Thyroid gland (tissue), 4 donors: ENCODE data around the gene ZBTB25. TPM values are rescaled to one million over a fixed set of nuclear protein-coding genes. Genes with fewer than 3 reads are reported as not detected.

Source experiments
- DNase-seq, 2 donors: peaks; one replicate each; pipeline ENCODE4 v3.0.0-alpha.2; 2019
- H3K27ac ChIP-seq, 3 donors: fragments of 200-600 bp; sonication (generic); 1 replicate in 2 of 3; 2 replicates in 1 of 3; pipeline ENCODE4 v1.5.1; 2016 to 2019; ENCODE audit warnings: mild to moderate bottlenecking in 1 of 3, moderate library complexity in 1 of 3
- H3K27me3 ChIP-seq: fragments of 200-600 bp; sonication (generic); one replicate; pipeline ENCODE4 v1.5.1; 2019
- H3K36me3 ChIP-seq, 2 donors: fragments of 200-600 bp; sonication (generic); one replicate each; pipeline ENCODE4 v1.5.1; 2016 to 2019
- H3K4me1 ChIP-seq, 2 donors: fragments of 200-600 bp; sonication (generic); one replicate each; pipeline ENCODE4 v1.5.1; 2017 to 2019
- H3K4me3 ChIP-seq, 3 donors: fragments of 200-600 bp; sonication (generic); replicated peaks in 1 of 3; 1 replicate in 2 of 3; 2 replicates in 1 of 3; pipeline ENCODE4 v1.5.1; 2016; ENCODE audit warnings: mild to moderate bottlenecking in 1 of 3
- H3K9me3 ChIP-seq: fragments of 200-600 bp; sonication (generic); one replicate; pipeline ENCODE4 v1.5.1; 2017
- CTCF ChIP-seq, 6 experiments: fragments of 200-600 bp in 3 of 6; fragments of 450-650 bp in 3 of 6; sonication (generic) in 3 of 6; IDR thresholded peaks; one replicate each; pipeline ENCODE4 v1.5.1; 2016 to 2019; ENCODE audit warnings: antibody characterized with exemption in 6 of 6, mild to moderate bottlenecking in 2 of 6, inconsistent platforms in 1 of 6, moderate library complexity in 1 of 6
- POLR2A ChIP-seq, 2 donors: fragments of 450-650 bp; IDR thresholded peaks; one replicate each; pipeline ENCODE4 v1.6.1; 2017; ENCODE audit warnings: antibody characterized with exemption in 2 of 2, mild to moderate bottlenecking in 2 of 2, moderate library complexity in 1 of 2
- WGBS, 2 donors: methylation state at CpG; one replicate each; pipeline ENCODE4 v1.1.5; 2017; 5-methylcytosine and 5-hydroxymethylcytosine counted together
- intact Hi-C: fragments of 100-400 bp; cut with DNase I; formaldehyde crosslinking; loops from one replicate; pipeline ENCODE4 v1.15.1; 2023
- total RNA-seq, 4 donors: library from RNA; depleted of rRNA; stranded (reverse); fragments of >200 nt; gene quantifications; one replicate each; pipeline ENCODE4 v1.2.3, GENCODE V29; 2016

Gene ZBTB25
- total RNA-seq, 4 donors from 2014 or later = 15.9 to 23.0 (median 17.7) TPM

- no peaks in the 10 kb centered on the region for H3K36me3 ChIP-seq
- no peak for DNase-seq
- intact Hi-C loops = no loop called here
- no peak for TF ChIP-seq POLR2A (IDR thresholded peaks at IDR 0.05)
- no peak for TF ChIP-seq CTCF (IDR thresholded peaks at IDR 0.05)
- H3K27ac ChIP-seq = peak overlapping the region in 1 of 3 donors; percentile 30
- peaks cover 39 to 46% of the 10 kb centered on the region in 2 donors for H3K4me1 ChIP-seq
- H3K9me3 ChIP-seq = no peaks in the 10 kb centered on the region
- H3K4me3 ChIP-seq = no peak overlapping the region
- no peaks in the 10 kb centered on the region for H3K27me3 ChIP-seq
These were observed 8.4 kb downstream of the ZBTB25 start for GRCh38 chr14:64495252-64495651.

- Histone ChIP-seq H3K27me3 (no peaks in the 10 kb centered on the region), H3K4me1 (peaks cover 30 to 36% of the 10 kb centered on the region in 2 donors), H3K27ac (peak overlapping the region in 1 of 3 donors; percentile 12), H3K4me3 (no peak overlapping the region), H3K36me3 (peaks cover 4 to 10% of the 10 kb centered on the region in 2 donors), H3K9me3 (no peaks in the 10 kb centered on the region)
- TF ChIP-seq POLR2A (IDR thresholded peaks at IDR 0.05) = no peak
- TF ChIP-seq CTCF (IDR thresholded peaks at IDR 0.05) = no peak
- intact Hi-C loops = no loop called here
- WGBS, 2 donors = 83 to 87% methylated on average over 3 of the region's 3 CpGs
- DNase-seq = no peak
These were observed 10.2 kb downstream of the ZBTB25 start for GRCh38 chr14:64493455-64493854.

- no peak for TF ChIP-seq POLR2A (IDR thresholded peaks at IDR 0.05)
- TF ChIP-seq CTCF (IDR thresholded peaks at IDR 0.05) = no peak
- no peak for DNase-seq
- peaks cover 16 to 27% of the 10 kb centered on the region in 2 donors for H3K36me3 ChIP-seq
- 87 to 96% methylated on average over 2 of the region's 2 CpGs for WGBS, 2 donors
- H3K9me3 ChIP-seq = no peaks in the 10 kb centered on the region
- no peak overlapping the region for H3K27ac ChIP-seq
- no peaks in the 10 kb centered on the region for H3K27me3 ChIP-seq
- H3K4me3 ChIP-seq = no peak overlapping the region
- intact Hi-C loops = no loop called here
- H3K4me1 ChIP-seq = peaks cover 18 to 19% of the 10 kb centered on the region in 2 donors
These were observed 12.0 kb downstream of the ZBTB25 start for GRCh38 chr14:64491637-64492036.

GRCh38 chr14:64488590-64489099 lies 15.0 kb downstream of the ZBTB25 start:
- Histone ChIP-seq H3K4me1 (peaks cover 0 to 2% of the 10 kb centered on the region in 2 donors), H3K9me3 (no peaks in the 10 kb centered on the region), H3K36me3 (peaks cover 17 to 27% of the 10 kb centered on the region in 2 donors), H3K27me3 (no peaks in the 10 kb centered on the region), H3K27ac (no peak overlapping the region), H3K4me3 (no peak overlapping the region)
- TF ChIP-seq CTCF (IDR thresholded peaks at IDR 0.05) = no peak
- TF ChIP-seq POLR2A (IDR thresholded peaks at IDR 0.05) = no peak
- no peak for DNase-seq
- WGBS, 2 donors = 85 to 97% methylated on average over 5 of the region's 5 CpGs
- intact Hi-C loops = no loop called here

DNA sequence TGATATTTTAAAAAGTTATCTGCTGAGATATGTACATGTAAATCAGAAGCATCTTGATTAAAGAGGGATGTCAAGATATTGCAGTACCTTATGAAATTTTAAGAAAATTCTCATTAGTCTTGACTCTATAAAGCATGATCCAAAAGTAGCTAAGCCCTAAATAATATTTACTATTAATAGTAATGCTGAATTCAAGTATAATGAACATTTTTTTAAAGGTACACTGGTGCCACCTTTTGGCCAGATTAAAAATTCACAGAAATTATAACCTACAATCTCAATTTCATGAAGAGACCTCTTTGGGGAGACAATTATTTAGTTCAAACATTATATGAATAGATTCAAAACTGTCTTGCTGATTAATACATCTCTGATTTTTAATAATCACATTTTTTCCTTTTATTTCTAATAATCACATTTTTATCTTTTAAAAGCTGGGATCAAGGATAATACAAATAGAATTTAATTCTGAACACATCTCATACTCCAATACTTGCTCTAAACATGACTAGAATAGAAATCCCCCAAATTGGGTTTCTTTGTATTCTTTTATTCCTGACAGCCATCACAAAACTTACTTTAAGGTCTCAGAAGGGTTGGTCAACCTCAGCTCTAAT lies 24.9 kb downstream of the ZBTB25 start:
- Histone ChIP-seq H3K9me3 (no peaks in the 10 kb centered on the region), H3K4me1 (peaks cover 0 to 9% of the 10 kb centered on the region in 2 donors), H3K27me3 (no peaks in the 10 kb centered on the region), H3K4me3 (no peak overlapping the region), H3K27ac (no peak overlapping the region), H3K36me3 (no peaks in the 10 kb centered on the region)
- TF ChIP-seq POLR2A (IDR thresholded peaks at IDR 0.05) (no peak), CTCF (IDR thresholded peaks at IDR 0.05) (peak in 4 of 6 experiments; percentile 7 to 66 (median 51))
- no peak for DNase-seq
- intact Hi-C loops = loop anchor here (10.0 kb wide), 1 partner anchor 134 kb away; no protein-coding TSS in a partner anchor
